GM13976 (cell line): ENCODE measurements around the gene GOLGA6L10.
"Not testable (repeated sequence)": the region's sequence is repeated elsewhere in the genome, so short reads cannot be mapped to it uniquely, and the experiment has no call there.

Source experiments
- DNase-seq: peaks from one replicate; pipeline ENCODE4 v3.0.0; 2012; ENCODE audit warnings: low spot score
- CTCF ChIP-seq: IDR thresholded peaks from 2 replicates; pipeline ENCODE4 v1.5.1; 2012; ENCODE audit warnings: borderline replicate concordance, mild to moderate bottlenecking; ENCODE audit not compliant: insufficient read depth; ENCODE audit errors: extremely low read depth, missing control alignments, control extremely low read depth
- in situ Hi-C: fragments of 300-500 bp; cut with MboI; formaldehyde crosslinking; loops from one replicate; pipeline ENCODE4 v1.12.0; 2022; ENCODE audit warnings: low sequenced_read_pairs, mixed read lengths, inconsistent platforms; ENCODE audit not compliant: unreplicated experiment

GOLGA6L10 gene

DNA sequence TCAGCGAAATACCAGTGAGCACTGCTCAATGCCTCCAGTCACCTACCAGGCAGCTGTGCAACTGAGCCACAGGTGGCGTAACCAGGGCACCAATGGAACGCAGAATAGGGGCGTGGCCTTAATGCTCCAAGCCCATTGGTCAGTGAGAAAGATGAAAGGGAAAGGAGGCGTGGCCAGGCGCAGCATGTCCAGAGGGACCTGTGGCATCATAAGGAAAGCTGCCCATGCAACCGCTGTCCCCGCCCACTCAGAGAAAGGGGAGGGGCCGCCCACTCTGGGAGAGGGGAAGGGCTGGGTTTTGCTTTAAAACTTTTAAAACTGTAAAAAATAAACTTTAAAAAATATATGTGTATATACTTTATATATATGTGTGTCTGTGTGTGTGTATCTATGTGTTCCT is at the start of gene GOLGA6L10:
Gene GOLGA6L10, minus strand, starts transcription at position 101 of the 400 bp plus-strand sequence. Its CDS starts 100 bp downstream, at position 1.
- DNase-seq, in situ Hi-C loops: not testable (repeated sequence)

DNA sequence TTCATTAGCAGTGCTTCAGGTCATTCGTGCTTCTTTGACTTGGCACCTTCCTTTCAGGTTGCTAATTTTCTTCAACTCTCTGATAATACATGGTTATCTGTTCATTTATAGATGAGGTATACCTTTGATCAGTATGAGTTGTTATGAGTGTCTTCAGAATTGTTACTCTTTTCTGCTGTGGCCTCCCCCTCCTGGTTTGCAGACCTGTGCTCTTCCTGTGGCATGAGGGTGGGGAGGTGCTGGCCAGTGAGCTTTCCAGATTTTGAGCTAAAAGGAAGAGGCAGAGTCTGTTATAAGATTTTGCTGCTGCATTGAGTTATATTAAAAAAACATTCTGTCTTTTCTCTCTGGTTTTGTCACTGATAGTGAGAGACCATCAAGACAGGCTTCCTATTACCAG is 49.5 kb upstream of the GOLGA6L10 start:
- no peak for DNase-seq
- TF ChIP-seq CTCF, result no peak
- in situ Hi-C loops, result no loop called here

- TF ChIP-seq CTCF, result no peak
- DNase-seq, result no peak
- in situ Hi-C loops, result no loop called here
These were observed 48.5 kb upstream of the GOLGA6L10 start for GRCh38 chr15:82397817-82398216.

GRCh38 chr15:82395788-82396187 is 46.5 kb upstream of the GOLGA6L10 start:
- in situ Hi-C loops, result not testable (repeated sequence)

DNA sequence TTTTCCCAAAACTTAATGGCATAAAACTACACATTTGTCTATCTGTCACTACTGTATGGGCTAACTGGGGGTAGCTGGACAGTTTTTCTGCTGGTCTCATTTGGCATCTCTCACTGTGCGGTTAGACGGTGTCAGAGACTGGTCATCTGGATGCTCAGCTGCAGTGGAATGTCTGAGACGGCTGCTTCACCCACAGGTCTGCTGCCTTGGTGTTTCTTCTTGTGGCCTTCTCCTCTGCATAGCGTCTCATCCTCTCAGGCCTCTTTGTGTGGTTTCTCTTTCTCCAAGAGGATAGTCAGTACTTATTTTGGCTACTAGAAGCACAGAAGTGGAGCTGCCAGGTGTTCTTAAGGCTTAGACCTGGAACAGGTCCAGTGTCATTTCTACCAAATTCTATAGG is 44.4 kb upstream of the GOLGA6L10 start:
- no peak for DNase-seq
- in situ Hi-C loops, result no loop called here
- TF ChIP-seq CTCF, result no peak

More at GRCh38 chr15:82395788-82396187, 46.5 kb upstream of the GOLGA6L10 start:
- not testable (repeated sequence) for DNase-seq

DNA sequence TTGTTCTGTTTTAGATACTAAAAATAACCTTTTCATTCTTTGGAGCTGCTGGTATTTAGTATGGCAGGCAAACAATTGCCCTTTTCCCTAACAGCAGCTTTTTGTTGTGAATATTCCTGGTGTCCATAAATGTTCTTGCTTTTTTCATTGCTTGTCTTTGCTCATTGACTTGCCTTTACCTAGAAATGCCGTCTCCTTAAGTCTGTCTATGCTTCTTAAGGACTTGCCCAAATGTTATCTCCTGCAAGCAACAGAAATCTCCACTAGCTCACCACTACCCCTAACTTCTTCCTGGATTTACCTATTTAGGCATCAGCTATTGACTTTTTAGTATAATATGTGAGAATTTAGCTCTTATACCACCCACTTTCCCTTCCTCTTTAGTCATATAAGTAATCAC is 42.8 kb upstream of the GOLGA6L10 start:
- in situ Hi-C loops, DNase-seq: not testable (repeated sequence)

GRCh38 chr15:82390152-82390551 is 40.9 kb upstream of the GOLGA6L10 start:
- in situ Hi-C loops, DNase-seq: not testable (repeated sequence)

DNA sequence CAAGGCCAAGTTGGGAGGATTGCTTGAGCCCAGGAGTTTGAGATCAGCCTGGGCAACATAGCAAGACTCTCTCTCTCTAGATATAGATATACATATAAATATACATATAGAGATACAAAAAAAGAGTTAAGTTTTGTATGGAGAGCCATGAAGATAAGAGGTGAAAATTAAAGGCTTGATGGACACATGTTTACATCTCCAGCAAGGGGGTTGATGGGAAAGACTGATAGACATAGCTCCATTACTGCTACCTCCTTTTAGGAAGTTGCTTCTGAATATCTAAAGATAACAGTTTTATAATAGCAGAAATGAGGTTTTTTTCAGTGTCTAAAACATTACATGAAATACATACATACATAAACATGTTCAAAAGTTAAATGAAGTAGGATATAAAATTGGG is 37.9 kb upstream of the GOLGA6L10 start:
- DNase-seq, result not testable (repeated sequence)

GRCh38 chr15:82381330-82381955 is 32.2 kb upstream of the GOLGA6L10 start:
- DNase-seq, in situ Hi-C loops: not testable (repeated sequence)

More for the DNA sequence above, 37.9 kb upstream of the GOLGA6L10 start:
- in situ Hi-C loops, result not testable (repeated sequence)

GRCh38 chr15:82379552-82379951 is 30.3 kb upstream of the GOLGA6L10 start:
- in situ Hi-C loops, DNase-seq: not testable (repeated sequence)

- DNase-seq, in situ Hi-C loops: not testable (repeated sequence)
These were observed 24.4 kb upstream of the GOLGA6L10 start for GRCh38 chr15:82373661-82374060.
